ENCODE measurements around the gene RSPH9.
"Not testable (repeated sequence)": the region's sequence is repeated elsewhere in the genome, so short reads cannot be mapped to it uniquely, and the experiment has no call there.

The RSPH9 gene

GRCh38 chr6:43639984-43640800, 4.6 kb upstream of the RSPH9 start:
- peaks cover 19 to 28% of the 10 kb centered on the region in 2 donors for H3K4me1 ChIP-seq (ENCODE audit: control insufficient read depth in 1 of 2, insufficient read depth in 2 of 2, low read length in 2 of 2)

GRCh38 chr6:43645613-43645964, 753 bp downstream of the RSPH9 start:
- H3K4me1 ChIP-seq (ENCODE audit: control insufficient read depth in 1 of 2, insufficient read depth in 2 of 2, low read length in 2 of 2) = peaks cover 5 to 6% of the 10 kb centered on the region in 2 donors
- peaks cover under 1 to 19% of the 10 kb centered on the region in 2 donors for H3K36me3 ChIP-seq (ENCODE audit: control insufficient read depth in 1 of 2, insufficient read depth in 2 of 2, low read length in 2 of 2)
- H3K27me3 ChIP-seq (ENCODE audit: control insufficient read depth in 1 of 2, insufficient read depth in 2 of 2, low read length in 2 of 2) = no peaks in the 10 kb centered on the region
- no peak overlapping the region for H3K9ac ChIP-seq (ENCODE audit: low read depth in 1 of 2, low read length in 2 of 2)
- H3K27ac ChIP-seq (ENCODE audit: low read depth, low read length) = no peak overlapping the region
- H3K4me3 ChIP-seq (ENCODE audit: low read depth in 1 of 2, low read length in 2 of 2) = peak overlapping the region; percentile 42 to 65
- no peaks in the 10 kb centered on the region for H3K9me3 ChIP-seq (ENCODE audit: control insufficient read depth in 1 of 2, low read length in 2 of 2)

More at GRCh38 chr6:43639984-43640800, 4.6 kb upstream of the RSPH9 start:
- Histone ChIP-seq H3K9ac (ENCODE audit: low read depth in 1 of 2, low read length in 2 of 2) (no peak overlapping the region), H3K4me3 (ENCODE audit: low read depth in 1 of 2, low read length in 2 of 2) (no peak overlapping the region), H3K36me3 (ENCODE audit: control insufficient read depth in 1 of 2, insufficient read depth in 2 of 2, low read length in 2 of 2) (peaks cover 11 to 32% of the 10 kb centered on the region in 2 donors), H3K9me3 (ENCODE audit: control insufficient read depth in 1 of 2, low read length in 2 of 2) (no peaks in the 10 kb centered on the region), H3K27me3 (ENCODE audit: control insufficient read depth in 1 of 2, insufficient read depth in 2 of 2, low read length in 2 of 2) (no peaks in the 10 kb centered on the region), H3K27ac (ENCODE audit: low read depth, low read length) (no peak overlapping the region)

- H3K4me1 ChIP-seq (ENCODE audit: control insufficient read depth in 1 of 2, insufficient read depth in 2 of 2, low read length in 2 of 2) = peaks cover 3 to 4% of the 10 kb centered on the region in 2 donors
- H3K36me3 ChIP-seq (ENCODE audit: control insufficient read depth in 1 of 2, insufficient read depth in 2 of 2, low read length in 2 of 2) = peaks cover 0 to 2% of the 10 kb centered on the region in 2 donors
- H3K9ac ChIP-seq (ENCODE audit: low read depth in 1 of 2, low read length in 2 of 2) = no peak overlapping the region
- H3K27me3 ChIP-seq (ENCODE audit: control insufficient read depth in 1 of 2, insufficient read depth in 2 of 2, low read length in 2 of 2) = no peaks in the 10 kb centered on the region
- no peaks in the 10 kb centered on the region for H3K9me3 ChIP-seq (ENCODE audit: control insufficient read depth in 1 of 2, low read length in 2 of 2)
- no peak overlapping the region for H3K27ac ChIP-seq (ENCODE audit: low read depth, low read length)
- no peak overlapping the region for H3K4me3 ChIP-seq (ENCODE audit: low read depth in 1 of 2, low read length in 2 of 2)
Measured at GRCh38 chr6:43647613-43648012, 2.8 kb downstream of the RSPH9 start.

GRCh38 chr6:43648248-43648647, 3.4 kb downstream of the RSPH9 start:
- peaks cover 3 to 4% of the 10 kb centered on the region in 2 donors for H3K4me1 ChIP-seq (ENCODE audit: control insufficient read depth in 1 of 2, insufficient read depth in 2 of 2, low read length in 2 of 2)
- H3K9me3 ChIP-seq (ENCODE audit: control insufficient read depth in 1 of 2, low read length in 2 of 2) = no peaks in the 10 kb centered on the region
- no peak overlapping the region for H3K27ac ChIP-seq (ENCODE audit: low read depth, low read length)
- no peaks in the 10 kb centered on the region for H3K36me3 ChIP-seq (ENCODE audit: control insufficient read depth in 1 of 2, insufficient read depth in 2 of 2, low read length in 2 of 2)
- H3K4me3 ChIP-seq (ENCODE audit: low read depth in 1 of 2, low read length in 2 of 2) = no peak overlapping the region
- H3K27me3 ChIP-seq (ENCODE audit: control insufficient read depth in 1 of 2, insufficient read depth in 2 of 2, low read length in 2 of 2) = no peaks in the 10 kb centered on the region
- no peak overlapping the region for H3K9ac ChIP-seq (ENCODE audit: low read depth in 1 of 2, low read length in 2 of 2)

- H3K9ac ChIP-seq (ENCODE audit: low read depth in 1 of 2, low read length in 2 of 2); H3K27ac ChIP-seq (ENCODE audit: low read depth, low read length); H3K27me3 ChIP-seq (ENCODE audit: control insufficient read depth in 1 of 2, insufficient read depth in 2 of 2, low read length in 2 of 2): not testable (repeated sequence)
Measured at GRCh38 chr6:43652822-43653221, 8.0 kb downstream of the RSPH9 start.

GRCh38 chr6:43657221-43657802, 12.5 kb downstream of the RSPH9 start:
- no peaks in the 10 kb centered on the region for H3K27me3 ChIP-seq (ENCODE audit: control insufficient read depth in 1 of 2, insufficient read depth in 2 of 2, low read length in 2 of 2)
- no peaks in the 10 kb centered on the region for H3K4me1 ChIP-seq (ENCODE audit: control insufficient read depth in 1 of 2, insufficient read depth in 2 of 2, low read length in 2 of 2)
- H3K9me3 ChIP-seq (ENCODE audit: control insufficient read depth in 1 of 2, low read length in 2 of 2) = no peaks in the 10 kb centered on the region
- no peaks in the 10 kb centered on the region for H3K36me3 ChIP-seq (ENCODE audit: control insufficient read depth in 1 of 2, insufficient read depth in 2 of 2, low read length in 2 of 2)
- H3K27ac ChIP-seq (ENCODE audit: low read depth, low read length) = no peak overlapping the region
- H3K4me3 ChIP-seq (ENCODE audit: low read depth in 1 of 2, low read length in 2 of 2) = no peak overlapping the region
- no peak overlapping the region for H3K9ac ChIP-seq (ENCODE audit: low read depth in 1 of 2, low read length in 2 of 2)

More at GRCh38 chr6:43652822-43653221, 8.0 kb downstream of the RSPH9 start:
- not testable (repeated sequence) for H3K9me3 ChIP-seq (ENCODE audit: control insufficient read depth in 1 of 2, low read length in 2 of 2); H3K4me1 ChIP-seq (ENCODE audit: control insufficient read depth in 1 of 2, insufficient read depth in 2 of 2, low read length in 2 of 2); H3K36me3 ChIP-seq (ENCODE audit: control insufficient read depth in 1 of 2, insufficient read depth in 2 of 2, low read length in 2 of 2); H3K4me3 ChIP-seq (ENCODE audit: low read depth in 1 of 2, low read length in 2 of 2)

- H3K4me3 ChIP-seq (ENCODE audit: low read depth in 1 of 2, low read length in 2 of 2) = no peak overlapping the region
- H3K36me3 ChIP-seq (ENCODE audit: control insufficient read depth in 1 of 2, insufficient read depth in 2 of 2, low read length in 2 of 2) = no peaks in the 10 kb centered on the region
- H3K9ac ChIP-seq (ENCODE audit: low read depth in 1 of 2, low read length in 2 of 2) = no peak overlapping the region
- no peaks in the 10 kb centered on the region for H3K9me3 ChIP-seq (ENCODE audit: control insufficient read depth in 1 of 2, low read length in 2 of 2)
- H3K27ac ChIP-seq (ENCODE audit: low read depth, low read length) = no peak overlapping the region
- H3K27me3 ChIP-seq (ENCODE audit: control insufficient read depth in 1 of 2, insufficient read depth in 2 of 2, low read length in 2 of 2) = no peaks in the 10 kb centered on the region
- H3K4me1 ChIP-seq (ENCODE audit: control insufficient read depth in 1 of 2, insufficient read depth in 2 of 2, low read length in 2 of 2) = no peaks in the 10 kb centered on the region
Measured at GRCh38 chr6:43658161-43658560, 13.3 kb downstream of the RSPH9 start.

- H3K27me3 ChIP-seq (ENCODE audit: control insufficient read depth in 1 of 2, insufficient read depth in 2 of 2, low read length in 2 of 2); H3K4me3 ChIP-seq (ENCODE audit: low read depth in 1 of 2, low read length in 2 of 2); H3K27ac ChIP-seq (ENCODE audit: low read depth, low read length): not testable (repeated sequence)
Measured at GRCh38 chr6:43662948-43663347, 18.1 kb downstream of the RSPH9 start.

GRCh38 chr6:43665376-43665775, 20.5 kb downstream of the RSPH9 start:
- Histone ChIP-seq H3K27ac (ENCODE audit: low read depth, low read length) (no peak overlapping the region), H3K9me3 (ENCODE audit: control insufficient read depth in 1 of 2, low read length in 2 of 2) (no peaks in the 10 kb centered on the region), H3K4me3 (ENCODE audit: low read depth in 1 of 2, low read length in 2 of 2) (no peak overlapping the region), H3K27me3 (ENCODE audit: control insufficient read depth in 1 of 2, insufficient read depth in 2 of 2, low read length in 2 of 2) (no peaks in the 10 kb centered on the region), H3K36me3 (ENCODE audit: control insufficient read depth in 1 of 2, insufficient read depth in 2 of 2, low read length in 2 of 2) (peaks cover 0 to 2% of the 10 kb centered on the region in 2 donors), H3K9ac (ENCODE audit: low read depth in 1 of 2, low read length in 2 of 2) (no peak overlapping the region), H3K4me1 (ENCODE audit: control insufficient read depth in 1 of 2, insufficient read depth in 2 of 2, low read length in 2 of 2) (peaks cover 21 to 34% of the 10 kb centered on the region in 2 donors)

More at GRCh38 chr6:43662948-43663347, 18.1 kb downstream of the RSPH9 start:
- peaks cover 11 to 13% of the 10 kb centered on the region in 2 donors for H3K4me1 ChIP-seq (ENCODE audit: control insufficient read depth in 1 of 2, insufficient read depth in 2 of 2, low read length in 2 of 2)
- not testable (repeated sequence) for H3K9me3 ChIP-seq (ENCODE audit: control insufficient read depth in 1 of 2, low read length in 2 of 2); H3K9ac ChIP-seq (ENCODE audit: low read depth in 1 of 2, low read length in 2 of 2); H3K36me3 ChIP-seq (ENCODE audit: control insufficient read depth in 1 of 2, insufficient read depth in 2 of 2, low read length in 2 of 2)

- Histone ChIP-seq H3K4me1 (ENCODE audit: control insufficient read depth in 1 of 2, insufficient read depth in 2 of 2, low read length in 2 of 2) (peaks cover 21 to 34% of the 10 kb centered on the region in 2 donors), H3K27ac (ENCODE audit: low read depth, low read length) (no peak overlapping the region), H3K4me3 (ENCODE audit: low read depth in 1 of 2, low read length in 2 of 2) (no peak overlapping the region), H3K9ac (ENCODE audit: low read depth in 1 of 2, low read length in 2 of 2) (no peak overlapping the region), H3K9me3 (ENCODE audit: control insufficient read depth in 1 of 2, low read length in 2 of 2) (no peaks in the 10 kb centered on the region), H3K27me3 (ENCODE audit: control insufficient read depth in 1 of 2, insufficient read depth in 2 of 2, low read length in 2 of 2) (no peaks in the 10 kb centered on the region), H3K36me3 (ENCODE audit: control insufficient read depth in 1 of 2, insufficient read depth in 2 of 2, low read length in 2 of 2) (peaks cover 8 to 12% of the 10 kb centered on the region in 2 donors)
Measured at GRCh38 chr6:43666196-43666920, 21.5 kb downstream of the RSPH9 start.

Measured in duodenal mucosa (tissue), 2 donors.